ENCODE measurements around the gene AHCYL1.
"Not testable (repeated sequence)": the region's sequence is repeated elsewhere in the genome, so short reads cannot be mapped to it uniquely, and the experiment has no call there.

AHCYL1 gene

DNA sequence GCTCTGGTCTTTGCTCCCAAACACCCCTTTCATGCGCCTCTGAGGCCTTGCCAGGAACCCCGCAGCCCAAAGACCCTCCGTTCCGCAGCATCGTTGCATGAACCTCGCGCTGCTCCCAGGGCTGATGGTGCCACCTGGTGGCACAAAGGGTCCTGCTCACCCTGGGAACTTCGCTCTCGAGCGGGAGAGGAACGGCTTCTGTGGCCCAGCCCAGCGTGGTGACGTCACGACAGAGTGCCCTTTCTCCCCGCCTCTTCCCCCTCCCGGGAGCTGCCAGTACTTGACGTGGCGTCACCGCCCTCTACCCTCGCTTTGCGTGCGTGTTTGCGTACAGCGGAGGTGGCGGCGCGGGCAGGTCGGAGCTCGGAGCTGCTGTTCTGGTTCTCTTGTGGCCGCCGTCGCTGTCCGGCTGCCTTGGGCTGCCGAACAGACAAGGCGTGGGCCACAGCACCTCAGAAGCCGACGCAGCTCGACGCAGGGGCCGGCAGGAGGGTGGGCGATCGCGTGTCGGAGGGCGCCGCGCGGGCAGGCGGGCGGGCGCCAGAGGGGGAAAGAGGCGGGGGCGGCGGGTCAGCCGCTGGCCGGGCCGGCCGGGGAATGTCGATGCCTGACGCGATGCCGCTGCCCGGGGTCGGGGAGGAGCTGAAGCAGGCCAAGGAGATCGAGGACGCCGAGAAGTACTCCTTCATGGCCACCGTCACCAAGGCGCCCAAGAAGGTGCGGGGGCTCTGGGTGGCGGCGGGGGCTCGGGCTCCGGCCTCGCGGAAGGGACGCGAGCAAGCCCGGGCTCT lies at the start of gene AHCYL1:
Gene AHCYL1 (plus strand): TSS at position 310 of the 791 bp plus-strand sequence. CDS start 288 bp downstream, at position 598.
- DNase-seq = peak; percentile 98

DNA sequence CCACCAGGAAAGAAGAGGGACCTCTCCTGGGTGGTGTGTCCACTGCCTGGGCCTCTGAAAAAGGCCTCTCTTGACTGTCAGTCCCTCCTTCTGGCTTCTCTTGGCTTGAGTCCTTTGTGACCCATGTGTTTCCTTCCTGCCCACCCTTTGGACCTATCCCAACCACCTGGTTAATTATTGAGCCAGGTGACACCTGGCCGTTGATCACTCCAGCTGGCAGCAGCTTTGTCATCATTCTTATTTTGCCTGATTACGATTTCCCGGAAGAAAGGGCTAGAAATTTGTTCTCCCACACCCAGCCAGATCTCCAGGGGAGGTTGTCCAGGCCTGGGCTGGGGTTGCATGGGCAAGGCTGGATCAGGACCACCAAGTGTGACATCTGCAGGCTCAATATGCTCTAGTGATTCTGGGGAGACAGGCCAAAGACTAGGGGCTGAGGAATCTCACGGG lies 49.1 kb upstream of the AHCYL1 start:
- DNase-seq = peak; percentile 13

DNA sequence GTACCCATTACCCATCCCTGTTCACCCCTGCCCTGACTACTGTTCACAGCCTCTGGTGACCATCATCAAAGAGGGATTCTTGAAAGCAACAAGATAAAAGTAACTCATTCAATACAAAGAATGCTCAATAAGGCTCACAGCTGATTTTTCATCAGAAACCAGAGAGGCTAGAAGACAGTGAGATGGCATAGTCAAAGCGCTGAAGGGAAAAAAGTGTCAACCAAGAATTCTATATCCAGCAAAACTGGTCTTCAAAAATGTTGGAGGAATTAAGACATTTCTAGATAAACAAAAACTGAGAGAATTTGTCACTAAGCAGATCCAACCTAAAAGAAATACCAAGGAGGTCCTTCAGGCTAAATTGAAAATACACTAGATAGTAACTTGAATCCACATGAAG lies 46.8 kb upstream of the AHCYL1 start:
- DNase-seq = no peak

DNA sequence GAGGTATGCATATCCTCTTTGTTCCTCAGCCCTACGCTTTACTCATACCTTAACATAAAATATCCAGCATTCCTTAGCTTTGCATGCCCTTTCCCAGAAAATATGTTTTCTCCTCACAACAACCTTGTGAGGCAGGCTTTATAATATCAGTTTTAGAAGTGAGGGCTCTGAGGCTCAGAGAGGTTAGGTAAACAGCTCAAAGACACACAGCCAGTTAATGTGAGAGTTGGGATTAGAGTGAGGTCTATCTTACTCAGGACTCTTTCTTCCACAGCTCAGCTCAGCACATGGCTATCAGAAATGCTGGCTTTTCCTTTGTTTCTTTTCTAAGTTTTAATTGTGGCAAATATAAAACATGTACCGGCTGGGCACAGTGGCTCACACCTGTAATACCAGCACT lies 46.0 kb upstream of the AHCYL1 start:
- DNase-seq = no peak

DNA sequence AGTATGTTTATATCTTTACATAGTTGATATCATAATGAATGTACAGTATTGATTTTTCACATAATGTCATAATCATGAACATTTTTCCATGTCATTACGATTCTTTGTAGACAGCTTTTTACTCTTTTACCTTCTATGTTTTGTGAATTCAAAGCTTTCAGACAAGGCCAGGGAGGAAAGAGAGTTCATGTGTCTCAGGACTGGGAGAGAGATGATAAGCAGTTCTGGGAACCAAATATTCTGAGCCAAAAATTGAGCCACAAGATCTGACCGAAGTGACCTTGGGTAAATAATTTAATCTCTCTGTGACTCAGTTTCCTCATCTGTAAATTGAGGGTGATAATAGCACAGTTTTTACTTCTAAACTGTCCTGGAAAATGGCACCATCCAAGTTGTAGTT lies 42.1 kb upstream of the AHCYL1 start:
- no peak for DNase-seq

DNA sequence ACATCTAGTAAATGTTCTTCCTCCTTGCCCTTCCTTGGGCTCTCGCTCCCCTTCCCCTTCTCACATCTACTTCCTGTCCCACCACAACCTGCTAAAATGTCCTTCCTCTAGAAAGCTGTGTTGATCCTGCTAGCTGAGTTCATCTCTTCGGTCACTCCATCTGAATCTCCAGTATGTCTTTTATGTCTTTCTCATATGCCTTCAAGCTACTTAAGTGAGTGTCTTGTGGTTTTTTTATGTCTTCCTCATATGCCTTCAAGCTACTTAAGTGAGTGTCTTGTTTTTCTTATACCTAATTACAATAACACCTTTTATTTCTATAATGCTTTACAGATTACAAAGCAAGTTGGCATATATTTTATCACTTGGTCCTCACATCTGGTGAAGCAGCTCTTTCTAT lies 40.0 kb upstream of the AHCYL1 start:
- DNase-seq = no peak

DNA sequence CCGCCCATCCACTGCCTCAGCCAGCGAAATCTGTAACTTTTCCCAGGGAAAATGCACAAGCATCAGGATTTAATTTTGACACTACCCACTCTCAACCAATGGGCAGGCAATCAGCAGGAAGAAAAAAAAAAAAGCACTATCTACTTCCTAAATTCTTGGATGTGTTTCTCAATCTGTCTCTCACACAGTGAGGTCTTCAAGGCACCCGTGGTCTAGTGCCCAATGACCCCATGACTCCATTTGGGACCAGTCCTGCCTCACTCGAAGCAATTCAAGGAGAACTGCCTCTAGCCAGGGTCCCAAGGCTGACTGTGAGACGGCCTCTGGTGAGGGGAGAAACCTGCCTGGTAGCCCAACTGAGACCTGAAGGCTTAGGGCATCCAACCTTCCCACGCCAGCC lies 38.1 kb upstream of the AHCYL1 start:
- no peak for DNase-seq

DNA sequence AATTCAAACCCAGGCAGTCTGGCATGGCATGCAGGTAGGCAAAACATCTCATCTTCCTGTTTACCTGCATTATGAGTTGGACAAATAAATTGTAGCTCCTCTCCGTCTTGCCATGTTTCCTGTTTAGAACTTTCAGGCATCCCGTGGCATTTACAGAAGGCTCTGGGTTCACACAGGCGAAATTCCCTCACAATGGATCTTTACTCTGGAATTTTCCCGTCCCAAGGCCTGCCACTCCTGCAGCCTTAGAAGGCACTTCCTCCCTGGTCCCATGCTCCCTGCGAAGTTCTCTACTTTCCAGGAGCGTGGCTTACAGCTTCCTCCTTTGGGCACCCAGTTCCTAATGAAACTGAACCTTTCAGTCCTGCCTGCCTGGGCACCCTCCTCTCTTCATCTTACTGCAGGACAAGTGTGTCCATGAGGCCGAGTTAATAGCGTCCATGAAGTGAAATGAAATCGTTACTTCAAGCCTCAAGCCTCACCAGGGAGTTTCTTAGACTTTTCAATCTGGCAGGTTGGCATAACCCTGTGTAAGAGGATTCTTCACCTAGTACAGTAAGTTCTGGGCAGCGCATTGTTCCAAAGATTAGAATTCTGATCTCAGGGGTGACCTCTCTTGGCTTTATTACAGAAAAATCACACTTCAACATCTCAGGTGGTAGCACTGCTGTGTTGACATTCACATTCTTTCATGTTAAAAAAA lies 36.8 kb upstream of the AHCYL1 start:
- DNase-seq = no peak

DNA sequence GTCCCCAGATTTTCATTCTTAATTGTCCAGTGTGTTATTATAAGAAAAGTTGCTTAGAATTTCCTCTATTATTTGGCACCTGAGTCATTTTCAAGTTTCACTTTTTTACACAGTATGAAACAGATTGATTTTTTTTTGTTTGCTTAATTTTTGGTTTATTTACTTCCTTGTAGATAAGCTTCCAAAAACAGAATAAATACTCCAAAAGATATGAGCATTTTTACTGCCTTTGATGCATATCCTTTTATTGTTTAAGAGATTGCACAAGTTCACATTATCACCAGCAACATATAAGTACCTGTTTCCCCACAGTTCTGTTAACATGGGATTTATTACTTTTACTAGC lies 36.3 kb upstream of the AHCYL1 start:
- no peak for DNase-seq

DNA sequence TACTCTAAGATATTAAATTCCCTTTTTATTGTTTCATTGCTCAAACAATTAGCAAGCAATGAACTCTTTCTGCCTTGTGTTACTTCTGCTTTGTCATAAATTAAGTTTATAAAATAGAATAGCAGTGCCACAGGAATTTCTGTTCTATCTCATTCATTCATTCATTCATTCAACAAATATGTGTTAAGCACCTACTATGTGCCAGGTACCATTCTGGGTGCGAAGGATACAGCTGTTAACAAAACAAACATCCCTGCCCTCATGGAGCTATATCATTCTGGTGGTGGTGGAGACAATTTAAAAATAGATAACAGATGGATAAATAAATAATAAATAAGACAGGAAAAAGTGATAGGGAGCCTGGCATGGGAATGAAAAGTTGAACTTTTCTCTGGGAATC lies 34.5 kb upstream of the AHCYL1 start:
- DNase-seq = no peak

DNA sequence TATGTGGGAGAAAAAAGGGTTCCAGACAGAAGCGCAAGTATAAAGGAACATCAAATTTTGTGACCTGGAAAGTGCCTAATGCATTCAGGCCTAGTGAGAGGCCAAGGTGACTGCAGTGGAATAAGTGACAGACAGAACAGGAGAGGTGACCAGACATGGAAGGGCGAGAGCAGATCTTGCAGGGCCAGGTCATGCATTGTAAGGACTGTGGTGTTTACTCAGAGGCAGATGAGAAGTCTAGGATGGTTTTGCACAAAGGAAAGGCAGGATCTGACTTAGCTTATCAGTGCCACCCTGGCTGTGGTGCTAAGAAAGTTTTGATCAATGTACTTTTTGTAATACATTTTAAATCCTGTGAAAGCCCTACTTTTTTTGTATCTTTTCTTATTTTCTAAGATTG lies 34.1 kb upstream of the AHCYL1 start:
- no peak for DNase-seq

DNA sequence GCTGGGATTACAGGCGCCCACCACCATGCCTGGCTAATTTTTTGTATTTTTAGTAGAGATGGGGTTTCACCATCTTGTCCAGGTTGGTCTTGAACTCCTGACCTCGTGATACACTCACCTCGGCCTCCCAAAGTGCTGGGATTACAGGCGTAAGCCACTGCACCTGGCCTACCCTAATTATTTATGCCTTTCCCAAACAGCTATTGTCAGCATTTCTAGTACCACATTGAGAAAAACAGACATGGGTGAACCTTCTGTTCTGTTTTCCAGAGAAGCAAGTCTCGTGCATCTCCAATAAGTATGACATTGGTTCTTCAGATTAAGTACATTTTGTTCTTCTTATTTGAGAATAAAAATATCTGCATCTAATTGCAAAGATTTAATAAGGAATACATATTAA lies 33.1 kb upstream of the AHCYL1 start:
- not testable (repeated sequence) for DNase-seq

DNA sequence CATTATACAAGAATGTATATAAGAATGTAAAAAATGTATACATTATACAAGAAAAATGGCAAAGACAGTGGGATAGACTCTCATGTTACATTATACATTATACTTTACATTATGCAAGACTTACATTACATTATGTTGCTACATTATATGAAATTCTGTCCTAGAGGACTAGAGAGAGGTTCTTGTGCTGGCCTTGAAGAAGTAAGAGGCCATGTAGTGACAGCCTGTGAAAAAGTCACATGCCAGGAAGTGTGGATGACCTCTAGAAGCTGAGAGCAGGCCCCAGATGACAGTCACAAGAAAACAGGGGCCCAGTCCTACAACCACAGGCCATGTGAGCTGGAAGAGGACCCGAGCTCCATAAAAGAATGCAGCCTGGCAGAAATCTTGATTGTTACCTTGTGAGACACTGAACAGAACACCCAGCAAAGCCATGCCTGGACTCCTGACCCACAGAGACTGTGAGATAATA lies 30.5 kb upstream of the AHCYL1 start:
- DNase-seq = no peak

DNA sequence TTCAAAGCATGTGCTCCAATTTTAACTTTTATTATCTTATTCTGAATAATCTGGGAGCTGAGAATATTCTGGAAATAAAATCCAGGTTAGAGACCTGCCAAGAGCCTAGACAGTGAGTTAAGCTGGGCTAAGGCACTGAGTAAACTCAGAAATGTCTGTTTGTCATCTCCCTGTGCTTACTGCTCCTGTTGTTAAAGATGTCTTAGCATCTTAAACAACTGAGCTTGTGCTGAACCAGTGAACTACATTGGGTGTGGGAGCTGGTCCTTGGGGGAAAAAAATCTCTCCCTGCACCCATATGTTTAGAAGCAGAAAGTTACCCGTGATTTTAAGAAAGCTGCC lies 25.0 kb upstream of the AHCYL1 start:
- DNase-seq = no peak

DNA sequence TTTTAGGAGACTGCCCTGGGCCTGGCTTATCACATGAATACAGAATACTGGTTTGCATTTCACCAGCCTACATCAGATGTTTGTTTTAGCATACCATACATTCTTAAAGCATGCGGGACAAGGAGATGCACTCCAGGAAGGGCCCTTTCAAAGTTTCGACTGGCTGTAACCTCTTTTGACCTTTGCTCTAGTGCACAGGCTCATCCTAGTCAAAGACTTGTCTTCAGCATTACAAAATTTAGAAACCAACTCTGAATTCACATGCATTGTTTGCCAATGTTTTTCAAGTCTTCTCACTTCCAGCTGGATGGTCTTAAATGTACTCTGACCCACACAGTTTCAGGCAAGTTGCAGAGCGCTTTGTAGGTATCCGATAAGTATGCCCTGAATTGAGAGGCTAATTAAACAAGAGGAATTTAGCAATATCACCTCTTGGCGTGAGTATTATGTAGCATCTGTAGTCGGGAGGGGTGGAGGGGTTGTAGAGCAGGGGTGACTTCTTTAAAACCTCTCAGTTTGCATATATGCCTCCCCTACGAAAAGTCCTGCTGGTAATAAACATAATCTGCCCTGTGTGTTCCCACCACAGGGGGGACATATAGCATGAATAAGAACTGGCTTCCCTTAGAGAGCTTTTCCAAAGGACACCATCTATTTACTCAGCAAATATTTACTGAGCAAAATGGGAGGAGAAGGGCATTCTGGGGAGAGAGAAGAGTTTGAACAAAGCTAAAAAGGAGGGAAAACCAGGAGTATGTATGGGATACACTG lies 24.4 kb upstream of the AHCYL1 start:
- DNase-seq = peak; percentile 72

DNA sequence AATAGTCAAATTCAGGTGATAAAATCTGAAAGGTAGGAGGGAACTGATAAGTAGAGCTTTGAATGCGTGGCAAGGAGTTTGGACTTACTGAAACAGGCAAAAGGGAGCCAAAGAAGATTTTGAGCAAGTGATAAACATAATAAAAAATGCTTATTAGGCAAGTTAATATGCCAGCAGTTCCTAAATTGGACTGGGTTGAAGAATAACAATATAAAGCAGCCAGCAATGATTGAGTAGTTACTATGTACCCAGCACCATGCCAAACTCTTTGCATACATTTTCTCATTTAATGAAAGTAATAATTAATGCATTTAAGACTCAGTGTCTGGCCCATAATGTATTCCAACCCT lies 23.8 kb upstream of the AHCYL1 start:
- DNase-seq = no peak

DNA sequence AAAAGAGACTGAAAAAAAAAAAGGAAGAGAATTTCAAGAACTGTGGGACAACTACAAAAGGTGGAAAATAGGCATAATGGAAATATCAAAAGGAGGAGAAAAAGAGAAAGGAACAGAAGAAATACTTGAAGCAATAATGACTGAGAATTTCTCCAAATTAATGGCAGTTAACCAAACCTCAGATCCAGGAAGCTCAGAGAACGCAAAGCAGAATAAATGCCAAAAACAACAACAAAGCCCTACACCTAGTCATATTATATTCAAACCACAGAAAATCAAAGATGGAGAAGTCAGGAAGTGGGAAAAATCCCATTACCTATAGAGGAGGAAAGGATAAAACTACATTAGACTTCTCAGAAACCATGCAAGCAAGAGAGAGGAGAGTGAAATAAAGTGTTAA lies 20.7 kb upstream of the AHCYL1 start:
- no peak for DNase-seq

DNA sequence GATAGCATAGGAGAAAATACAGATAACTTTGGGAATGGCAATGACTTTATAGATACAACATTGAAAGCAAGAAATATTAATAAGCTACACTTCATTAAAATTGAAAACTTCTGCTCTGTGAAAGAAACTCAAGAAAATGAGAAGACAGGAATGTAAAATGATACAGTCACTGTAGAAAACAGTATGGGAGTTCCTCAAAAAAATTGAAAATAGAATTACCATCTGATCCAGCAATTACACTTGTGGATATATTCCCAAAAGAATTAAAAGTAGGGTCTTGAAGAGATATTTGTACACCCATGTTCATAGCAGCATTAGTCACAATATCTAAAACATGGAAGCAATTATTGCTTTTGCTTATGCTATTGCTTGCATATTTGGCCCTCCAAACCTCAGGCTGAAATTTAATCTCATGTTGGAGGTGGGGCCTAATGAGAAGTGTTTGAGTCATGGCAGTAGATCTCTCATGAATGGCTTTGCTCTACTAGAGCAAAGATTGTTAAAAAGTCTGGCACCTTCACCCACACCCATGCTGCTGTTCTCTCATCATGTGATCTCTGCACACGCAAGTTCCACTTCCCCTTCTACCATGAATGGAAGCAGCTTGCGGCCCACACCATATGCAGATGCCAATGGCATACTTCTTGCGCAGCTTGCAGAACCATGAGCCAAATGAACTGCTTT lies 15.3 kb upstream of the AHCYL1 start:
- no peak for DNase-seq

DNA sequence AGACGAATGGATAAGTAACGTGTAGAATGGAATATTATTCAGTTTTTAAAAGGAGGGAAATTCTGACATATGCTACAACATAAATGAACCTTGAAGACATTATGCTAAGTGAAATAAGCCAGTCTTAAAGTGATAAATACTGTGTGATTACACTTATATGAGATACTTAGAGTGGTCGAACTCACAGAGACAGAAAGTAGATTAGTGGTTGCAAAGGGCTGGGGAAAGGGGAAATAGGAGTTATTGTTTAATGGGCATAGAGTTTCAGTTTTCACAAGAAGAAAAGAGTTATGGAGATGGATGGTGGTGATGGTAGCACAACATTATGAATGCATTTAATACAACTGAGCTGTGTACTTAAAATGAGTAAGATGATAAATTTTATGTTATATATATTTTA lies 14.7 kb upstream of the AHCYL1 start:
- DNase-seq = no peak

DNA sequence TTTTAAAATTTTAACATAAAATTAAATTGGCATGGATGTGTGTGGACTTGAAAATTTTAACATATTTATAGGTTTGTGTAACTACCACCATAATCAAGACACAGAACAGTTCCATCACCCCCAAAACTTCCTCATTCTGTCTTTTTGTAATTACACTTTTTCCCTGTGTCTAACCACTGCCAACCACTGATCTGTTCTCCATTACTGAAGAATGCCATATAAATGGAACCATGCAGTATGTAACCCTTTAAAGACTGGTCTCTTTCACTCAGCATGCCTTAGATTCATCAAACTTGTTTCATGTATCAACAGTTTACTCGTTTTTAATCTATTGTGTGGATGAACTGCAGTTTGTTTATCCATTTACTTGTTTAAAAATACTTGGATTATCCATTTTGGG lies 13.0 kb upstream of the AHCYL1 start:
- no peak for DNase-seq

DNA sequence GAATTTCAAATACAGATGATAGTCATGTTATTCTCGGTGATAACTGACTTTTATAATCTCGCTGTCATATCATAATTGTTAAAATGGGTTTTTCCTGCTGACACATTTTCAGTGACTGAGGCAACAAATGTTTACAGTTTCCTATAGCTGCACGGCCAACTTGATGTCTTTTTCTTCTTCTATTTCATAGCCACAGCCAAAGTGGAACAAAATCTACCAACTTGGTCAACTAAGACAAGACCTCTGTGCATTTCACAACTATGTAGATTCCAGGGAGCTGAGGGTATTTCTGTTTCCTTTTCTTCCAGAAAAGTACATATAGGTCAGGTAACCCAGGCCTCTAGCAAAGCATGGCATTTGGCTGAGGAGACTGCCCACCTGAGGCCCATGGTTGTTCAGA lies 10.4 kb upstream of the AHCYL1 start:
- no peak for DNase-seq

DNA sequence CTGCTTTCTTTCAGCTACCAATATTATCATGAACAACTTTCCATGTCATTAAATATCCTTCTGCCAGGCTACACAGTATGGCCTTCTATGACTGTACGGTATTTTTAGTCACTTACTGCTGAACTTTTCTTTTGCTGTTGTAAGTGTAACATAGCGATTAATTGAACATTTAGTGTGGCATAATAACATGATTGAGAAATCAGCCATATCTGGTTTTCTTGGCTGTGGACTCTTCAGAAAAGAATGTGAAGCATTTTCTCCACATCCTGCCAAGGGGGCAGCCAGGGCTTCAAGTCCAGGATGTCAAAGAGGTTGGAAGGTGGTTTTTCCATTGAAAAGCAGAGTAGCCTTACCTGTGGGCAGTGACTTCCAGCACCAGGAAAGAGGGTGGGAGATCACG lies 8.8 kb upstream of the AHCYL1 start:
- DNase-seq = no peak

DNA sequence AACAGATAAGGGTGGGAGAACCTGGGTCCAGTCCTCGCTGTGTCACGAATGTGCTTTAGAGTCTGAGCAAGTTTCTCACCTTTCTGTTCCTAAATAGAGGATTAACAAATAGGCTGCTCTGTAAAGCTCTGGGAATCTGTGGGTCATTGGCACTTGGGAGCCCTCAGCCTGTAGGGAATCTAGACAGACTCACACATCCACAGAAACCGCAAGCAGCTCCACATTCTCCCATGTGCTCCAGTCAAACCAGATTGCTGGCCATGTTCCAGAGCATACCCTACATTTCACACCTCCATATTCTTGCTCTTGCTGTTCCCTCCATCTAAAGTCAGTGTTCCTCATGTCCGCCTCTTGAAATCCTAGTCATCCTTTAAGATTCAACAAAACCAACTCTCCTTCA lies 7.8 kb upstream of the AHCYL1 start:
- DNase-seq = no peak
